ENCODE results near the gene NDST1. TPM values are rescaled to one million over a fixed set of nuclear protein-coding genes. Genes with fewer than 3 reads are reported as not detected.
A peak's percentile ranks its signal among the peaks of the same experiment; 100 is the strongest.

Gene NDST1
- total and polyA plus RNA-seq, 10 of the 15 experiments (the other 5 are each of a cell fraction or from before 2014, with no cell fraction given) = 0.20 to 53.5 (median 12.9) TPM

- TF ChIP-seq YY1 (IDR thresholded peaks at IDR 0.05; ENCODE audit: low read depth, low read length) = no peak
- no peak for TF ChIP-seq RUNX3 (IDR thresholded peaks at IDR 0.05; ENCODE audit: low read length)
- no peak for TF ChIP-seq SPI1 (IDR thresholded peaks at IDR 0.05; ENCODE audit: borderline replicate concordance, insufficient read depth, low read depth, low read length)
- TF ChIP-seq DPF2 (IDR thresholded peaks at IDR 0.05) = 0 out of 2 replicates have a peak, but pooled peaks have one; percentile 77
- no peak for TF ChIP-seq ZNF384 (IDR thresholded peaks at IDR 0.05; ENCODE audit: borderline replicate concordance, low read depth, low read length)
- TF ChIP-seq MAX (IDR thresholded peaks at IDR 0.05; ENCODE audit: low read depth, low read length) = peak; percentile 22; the same call in 1 of the 2 replicates
- no peak for TF ChIP-seq FOXM1 (IDR thresholded peaks at IDR 0.05; ENCODE audit: low read depth, low read length)
- TF ChIP-seq KDM1A (IDR thresholded peaks at IDR 0.05; ENCODE audit: borderline replicate concordance) = no peak
- no peak for TF ChIP-seq ZBED1 (IDR thresholded peaks at IDR 0.05; ENCODE audit: borderline replicate concordance)
- no peak for TF ChIP-seq NFIC (IDR thresholded peaks at IDR 0.05; ENCODE audit: low read depth, low read length)
- TF ChIP-seq SREBF2 (IDR thresholded peaks at IDR 0.05; ENCODE audit: low read length) = no peak
- no peak for TF ChIP-seq GABPA (IDR thresholded peaks at IDR 0.05; ENCODE audit: low read depth)
- TF ChIP-seq E4F1 (IDR thresholded peaks at IDR 0.05; ENCODE audit: borderline replicate concordance, partially characterized antibody) = no peak
- TF ChIP-seq MTA3 (IDR thresholded peaks at IDR 0.05; ENCODE audit: borderline replicate concordance, low read length) = no peak
- TF ChIP-seq REST (IDR thresholded peaks at IDR 0.05; ENCODE audit: low read depth, low read length) = no peak
- no peak for TF ChIP-seq IRF5 (IDR thresholded peaks at IDR 0.05; ENCODE audit: borderline replicate concordance)
- TF ChIP-seq ZNF274 (IDR thresholded peaks at IDR 0.05; ENCODE audit: insufficient read depth, insufficient read length) = no peak
- no peak for TF ChIP-seq RELB (IDR thresholded peaks at IDR 0.05; ENCODE audit: low read depth)
- no peak for TF ChIP-seq E2F4 (IDR thresholded peaks at IDR 0.05; ENCODE audit: low read depth, low read length)
These were observed 22.1 kb upstream of the NDST1 start (continued) for GRCh38 chr5:150485693-150486401.

All from GM12878 (cell line).